HepG2 (cell line): ENCODE results near the gene TBC1D5. TPM values are rescaled to one million over a fixed set of nuclear protein-coding genes. Genes with fewer than 3 reads are reported as not detected.

Source experiments
- ATAC-seq: fragments of 200-7000 bp; cut with Tn5 transposase; 3 replicates; pipeline ENCODE4 v1.9.1; 2020; ENCODE audit warnings: mild to moderate bottlenecking, moderate library complexity
- BruUV-seq: library from RNA; stranded (reverse); fragments of 400-500 nt; replicated peaks from 2 replicates; lab custom pipeline; 2021; lab: Mats Ljungman, UMichigan
- CTCF ChIA-PET: fragments of 300-600 bp; formaldehyde crosslinking; extraction: SDS; loops from one replicate; lab custom pipeline; 2021; ENCODE audit warnings: low total read pairs, inconsistent platforms, low intra/inter-chr PET ratio; lab: Yijun Ruan, JAX
- POLR2A ChIA-PET: fragments of 350-600 bp; sonication (Branson Sonifier 250); formaldehyde crosslinking; loops from one replicate; lab custom pipeline; 2020; ENCODE audit warnings: antibody characterized with exemption, inconsistent platforms; lab: Yijun Ruan, JAX
- DNase-seq: peaks from one replicate; pipeline ENCODE4 v3.0.0-alpha.2; 2015; ENCODE audit warnings: low spot score
- FAIRE-seq: peaks from 3 replicates; lab custom pipeline; 2011; peaks lifted over from hg19 to GRCh38; lab: Jason Lieb, UNC
- H2AFZ ChIP-seq: one replicate; pipeline ENCODE4 v1.6.1; 2011; ENCODE audit warnings: low read length, inconsistent platforms
- H3K27ac ChIP-seq: fragments of 300-600 bp; 3 replicates; pipeline ENCODE4 v1.8.0; 2011; ENCODE audit warnings: mixed run types, mild to moderate bottlenecking, mixed read lengths, low read length, inconsistent platforms; ENCODE audit not compliant: insufficient read depth; ENCODE audit errors: extremely low read length
- H3K27me3 ChIP-seq, 2 experiments: fragments of 200-600 bp in 1 of 2; 2 replicates in 1 of 2; 3 replicates in 1 of 2; pipeline versions ENCODE4 v1.6.0 to v1.8.0; 2011; ENCODE audit warnings: low read length in 2 of 2, mild to moderate bottlenecking in 2 of 2, moderate library complexity in 2 of 2, inconsistent platforms in 1 of 2; ENCODE audit not compliant: insufficient read depth in 2 of 2, control insufficient read depth in 1 of 2
- H3K36me3 ChIP-seq, 2 experiments: fragments of 200-600 bp in 1 of 2; replicated peaks in 1 of 2; 2 replicates in 1 of 2; 3 replicates in 1 of 2; pipeline versions ENCODE4 v1.5.1 to v1.8.0; 2011; ENCODE audit warnings: low read length in 2 of 2, inconsistent platforms in 1 of 2; ENCODE audit not compliant: insufficient read depth in 2 of 2, control insufficient read depth in 1 of 2
- H3K4me1 ChIP-seq: 2 replicates; pipeline ENCODE4 v1.5.1; 2012; ENCODE audit warnings: low read length, inconsistent platforms; ENCODE audit not compliant: insufficient read depth
- H3K4me2 ChIP-seq: 2 replicates; pipeline ENCODE4 v1.6.0; 2011; ENCODE audit warnings: low read depth, low read length, inconsistent platforms
- H3K4me3 ChIP-seq, 3 experiments: fragments of 200-600 bp in 1 of 3; sonication (generic), shearing (Covaris generic) in 1 of 3; replicated peaks in 1 of 3; 2 replicates each; pipeline ENCODE4 v1.5.1; 2011 to 2016; ENCODE audit warnings: low read length in 3 of 3, inconsistent platforms in 2 of 3, low read depth in 2 of 3, mild to moderate bottlenecking in 2 of 3, control low read depth in 1 of 3, mixed read lengths in 1 of 3; ENCODE audit not compliant: insufficient read depth in 1 of 3
- H3K79me2 ChIP-seq: one replicate; pipeline ENCODE4 v1.6.1; 2011; ENCODE audit warnings: low read length, inconsistent platforms; ENCODE audit not compliant: insufficient read depth
- H3K9ac ChIP-seq: 2 replicates; pipeline ENCODE4 v1.6.0; 2011; ENCODE audit warnings: mild to moderate bottlenecking, low read depth, low read length, inconsistent platforms; ENCODE audit not compliant: insufficient read depth
- H3K9me3 ChIP-seq: 2 replicates; pipeline ENCODE4 v1.5.1; 2012; ENCODE audit warnings: mild to moderate bottlenecking, low read length
- H4K20me1 ChIP-seq: 2 replicates; pipeline ENCODE4 v1.6.0; 2011; ENCODE audit warnings: inconsistent platforms, mild to moderate bottlenecking, low read length, moderate library complexity; ENCODE audit not compliant: insufficient read depth
- AHR ChIP-seq: IDR thresholded peaks from 2 replicates; pipeline ENCODE4 v1.6.1; 2018; ENCODE audit warnings: missing genetic modification reagents, missing compliant biosample characterization
- HNRNPK ChIP-seq: fragments of 200-400 bp; formaldehyde crosslinking; IDR thresholded peaks from 2 replicates; pipeline ENCODE4 v1.6.1; 2018; ENCODE audit warnings: low read length, low read depth, moderate library complexity, mild to moderate bottlenecking; ENCODE audit not compliant: poor library complexity, severe bottlenecking
- IRF1 ChIP-seq: sonication (generic); formaldehyde crosslinking; IDR thresholded peaks from 2 replicates; pipeline ENCODE4 v1.4.0; 2020; ENCODE audit warnings: low read depth, mild to moderate bottlenecking, missing genetic modification reagents
- NFKB2 ChIP-seq: sonication (generic); formaldehyde crosslinking; IDR thresholded peaks from 2 replicates; pipeline ENCODE4 v1.4.0; 2020; ENCODE audit warnings: missing genetic modification reagents, borderline replicate concordance
- RFX3 ChIP-seq: IDR thresholded peaks from 2 replicates; pipeline ENCODE4 v1.6.1; 2016; ENCODE audit warnings: missing biosample characterization, missing genetic modification reagents
- ZNF33A ChIP-seq: sonication (generic); formaldehyde crosslinking; IDR thresholded peaks from 2 replicates; pipeline ENCODE4 v1.5.1; 2020; ENCODE audit warnings: missing genetic modification reagents, mild to moderate bottlenecking, moderate library complexity, borderline replicate concordance
- ZNF496 ChIP-seq: sonication (generic); formaldehyde crosslinking; IDR thresholded peaks from 2 replicates; pipeline ENCODE4 v1.8.1; 2023; ENCODE audit warnings: mild to moderate bottlenecking, moderate library complexity, missing genetic modification reagents; ENCODE audit not compliant: insufficient replicate concordance
- ZNF879 ChIP-seq: sonication (generic); formaldehyde crosslinking; IDR thresholded peaks from 2 replicates; pipeline ENCODE4 v1.8.1; 2023; ENCODE audit warnings: missing genetic modification reagents
- in situ Hi-C: cut with HindIII; loops from 2 replicates; pipeline ENCODE4 v1.10.0; 2017; ENCODE audit warnings: low pct_unique_long_range_greater_than_20kb; ENCODE audit not compliant: extremely low pct_ligation_motif_present
- intact Hi-C: fragments of 100-400 bp; cut with micrococcal nuclease; formaldehyde crosslinking; loops from one replicate; pipeline ENCODE4 v1.10.0; 2022; ENCODE audit not compliant: unreplicated experiment
- polyA plus RNA-seq, 8 experiments: library from polyadenylated mRNA; depleted of rRNA in 3 of 8; stranded (reverse) in 7 of 8; unstranded in 1 of 8; fragments of >200 nt; fragmentation: Illumina TruSeq in 4 of 8; extraction: Trizol in 4 of 8; gene quantifications; 2 replicates each; pipeline versions ENCODE4 v1.2.1 to v1.2.3, GENCODE V29; 2011 to 2016; ENCODE audit warnings: low read depth in 4 of 8, missing spikeins in 1 of 8, mixed read lengths in 1 of 8; ENCODE audit not compliant: insufficient read depth in 1 of 8
- total RNA-seq, 5 experiments: library from RNA; depleted of rRNA; stranded (reverse); fragments of >200 nt; fragmentation: Illumina TruSeq; extraction: Trizol; gene quantifications; 2 replicates each; pipeline ENCODE4 v1.2.3, GENCODE V29; 2016; ENCODE audit warnings: low read depth in 1 of 5

TBC1D5 gene
- total and polyA plus RNA-seq, 2 of the 13 experiments (the other 11 are each of a cell fraction or from before 2014, with no cell fraction given): 19.2 to 33.3 TPM

GRCh38 chr3:17508180-17508752 lies 234.2 kb downstream of the TBC1D5 start (continued):
- no peak for TF ChIP-seq HNRNPK
- TF ChIP-seq, all 625 proteins: peak for 0

GRCh38 chr3:17507480-17507879 lies 235.0 kb downstream of the TBC1D5 start:
- Histone ChIP-seq H2AFZ (no peak overlapping the region), H3K27ac (no peak overlapping the region), H3K4me2 (no peak overlapping the region), H3K4me3 (no peak overlapping the region), H3K4me1 (no peaks in the 10 kb centered on the region), H3K27me3 (no peaks in the 10 kb centered on the region), H3K79me2 (no peaks in the 10 kb centered on the region), H4K20me1 (no peaks in the 10 kb centered on the region), H3K9ac (no peak overlapping the region), H3K36me3 (no peaks in the 10 kb centered on the region), H3K9me3 (no peaks in the 10 kb centered on the region)
- TF ChIP-seq ZNF879 (CRISPR knock-in tag) (no peak), ZNF33A (no peak), ZNF496 (no peak), IRF1 (CRISPR knock-in tag) (no peak), RFX3 (CRISPR knock-in tag) (no peak), AHR (CRISPR knock-in tag) (no peak), NFKB2 (CRISPR knock-in tag) (no peak)
- POLR2A ChIA-PET: no interaction called here
- CTCF ChIA-PET: no interaction called here
- intact Hi-C loops: no loop called here
- in situ Hi-C loops: no loop called here
- DNase-seq (no peak), FAIRE-seq (no peak), ATAC-seq (no peak)
- BruUV-seq: no TSS peak
